Astrocyte (in vitro differentiated cells and primary cell): ENCODE data around the gene C3orf22.

Experiments used
- EZH2 ChIP-seq: IDR thresholded peaks from 2 replicates; pipeline ENCODE4 v1.6.1; 2012; ENCODE audit warnings: mild to moderate bottlenecking, low read length, inconsistent platforms; ENCODE audit not compliant: insufficient read depth
- TF ChIP-seq, protein P1 (sequence below): IDR thresholded peaks from 2 replicates; pipeline ENCODE4 v1.5.1; 2011; ENCODE audit warnings: low read depth, mild to moderate bottlenecking, inconsistent platforms, low read length, moderate library complexity; ENCODE audit not compliant: insufficient read depth

DNA sequence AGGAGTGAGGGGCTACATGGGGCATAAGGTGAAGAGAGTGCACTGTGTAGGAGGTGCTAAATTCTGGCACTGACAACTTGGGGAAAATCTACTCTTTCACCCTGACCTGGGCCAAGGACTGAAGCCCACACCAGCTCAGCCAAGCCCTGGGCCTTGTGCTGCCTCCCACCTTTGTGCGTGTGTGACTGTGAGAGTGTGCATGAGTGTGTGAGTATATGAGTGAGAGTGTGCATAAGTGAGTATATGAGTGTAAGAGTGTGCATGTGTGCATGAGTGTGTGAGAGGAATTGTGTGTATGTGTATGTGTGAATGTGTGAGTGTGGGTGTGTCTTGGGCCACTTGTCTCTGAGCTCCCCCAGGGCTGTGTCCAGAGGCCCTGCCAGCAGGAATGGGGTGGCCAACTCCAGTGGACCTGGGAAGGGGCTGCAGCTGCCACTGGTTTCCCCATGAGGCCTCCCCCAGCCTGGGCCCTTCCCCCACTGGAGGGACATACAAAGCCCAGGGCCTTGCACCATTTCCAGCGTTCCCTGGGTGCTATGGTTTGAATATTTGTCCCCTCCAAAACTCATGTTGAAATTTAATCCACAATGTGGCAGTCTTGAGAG is 15.2 kb downstream of the C3orf22 start:
- TF ChIP-seq, protein P1, sequence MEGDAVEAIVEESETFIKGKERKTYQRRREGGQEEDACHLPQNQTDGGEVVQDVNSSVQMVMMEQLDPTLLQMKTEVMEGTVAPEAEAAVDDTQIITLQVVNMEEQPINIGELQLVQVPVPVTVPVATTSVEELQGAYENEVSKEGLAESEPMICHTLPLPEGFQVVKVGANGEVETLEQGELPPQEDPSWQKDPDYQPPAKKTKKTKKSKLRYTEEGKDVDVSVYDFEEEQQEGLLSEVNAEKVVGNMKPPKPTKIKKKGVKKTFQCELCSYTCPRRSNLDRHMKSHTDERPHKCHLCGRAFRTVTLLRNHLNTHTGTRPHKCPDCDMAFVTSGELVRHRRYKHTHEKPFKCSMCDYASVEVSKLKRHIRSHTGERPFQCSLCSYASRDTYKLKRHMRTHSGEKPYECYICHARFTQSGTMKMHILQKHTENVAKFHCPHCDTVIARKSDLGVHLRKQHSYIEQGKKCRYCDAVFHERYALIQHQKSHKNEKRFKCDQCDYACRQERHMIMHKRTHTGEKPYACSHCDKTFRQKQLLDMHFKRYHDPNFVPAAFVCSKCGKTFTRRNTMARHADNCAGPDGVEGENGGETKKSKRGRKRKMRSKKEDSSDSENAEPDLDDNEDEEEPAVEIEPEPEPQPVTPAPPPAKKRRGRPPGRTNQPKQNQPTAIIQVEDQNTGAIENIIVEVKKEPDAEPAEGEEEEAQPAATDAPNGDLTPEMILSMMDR, result no peak
- no peak for TF ChIP-seq EZH2
